ENCODE results near the gene PPP1R12B.

DNA sequence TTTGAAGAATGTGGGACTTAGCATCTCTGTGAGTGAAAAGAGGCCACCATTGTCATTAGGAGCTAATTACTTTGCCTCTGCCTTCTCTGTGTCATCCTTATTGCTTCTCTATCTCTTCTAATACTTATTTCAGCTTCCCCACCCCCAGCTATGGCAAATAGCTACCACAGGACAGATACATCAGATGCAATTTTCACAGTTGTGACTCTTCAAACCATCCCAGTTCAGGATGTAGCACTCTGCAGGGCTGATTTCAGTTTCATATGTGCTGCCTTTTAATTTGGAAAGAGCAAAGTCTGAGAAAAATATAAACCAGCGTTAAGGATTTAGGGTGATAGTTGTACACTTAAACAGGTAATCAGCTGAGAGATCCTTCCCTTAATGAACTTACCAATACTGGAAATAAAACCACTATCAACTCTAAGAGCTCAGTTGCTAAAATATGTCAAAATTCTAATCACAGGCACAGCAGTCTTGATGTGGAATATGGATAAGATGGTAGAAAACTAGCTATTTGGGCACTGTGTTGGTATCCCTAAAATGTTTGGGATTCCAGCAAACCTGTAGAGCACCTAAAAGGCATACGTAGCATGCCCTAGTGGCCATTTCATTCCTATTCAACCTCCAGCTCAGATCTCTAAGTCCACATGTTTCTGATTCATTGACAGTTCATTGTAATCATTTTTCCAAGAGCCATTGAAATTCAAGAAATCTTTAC lies 213.4 kb downstream of the PPP1R12B start:
- TF ChIP-seq EZH2 (IDR thresholded peaks at IDR 0.05; ENCODE audit: borderline replicate concordance) (no peak), EZH2phosphoT487 (IDR thresholded peaks at IDR 0.05; ENCODE audit: low read depth, severe bottlenecking, unreplicated experiment) (no peak)
